HG02588 (cell line): ENCODE data around the gene PPP1R13B.
"Not testable (repeated sequence)": the region's sequence is repeated elsewhere in the genome, so short reads cannot be mapped to it uniquely, and the experiment has no call there.

Experiments used
- ATAC-seq: cut with Tn5 transposase; IDR thresholded peaks from one replicate; pipeline ENCODE4 v1.9.1; 2021; ENCODE audit warnings: mild to moderate bottlenecking, moderate library complexity; ENCODE audit not compliant: unreplicated experiment

Gene PPP1R13B, protein sequence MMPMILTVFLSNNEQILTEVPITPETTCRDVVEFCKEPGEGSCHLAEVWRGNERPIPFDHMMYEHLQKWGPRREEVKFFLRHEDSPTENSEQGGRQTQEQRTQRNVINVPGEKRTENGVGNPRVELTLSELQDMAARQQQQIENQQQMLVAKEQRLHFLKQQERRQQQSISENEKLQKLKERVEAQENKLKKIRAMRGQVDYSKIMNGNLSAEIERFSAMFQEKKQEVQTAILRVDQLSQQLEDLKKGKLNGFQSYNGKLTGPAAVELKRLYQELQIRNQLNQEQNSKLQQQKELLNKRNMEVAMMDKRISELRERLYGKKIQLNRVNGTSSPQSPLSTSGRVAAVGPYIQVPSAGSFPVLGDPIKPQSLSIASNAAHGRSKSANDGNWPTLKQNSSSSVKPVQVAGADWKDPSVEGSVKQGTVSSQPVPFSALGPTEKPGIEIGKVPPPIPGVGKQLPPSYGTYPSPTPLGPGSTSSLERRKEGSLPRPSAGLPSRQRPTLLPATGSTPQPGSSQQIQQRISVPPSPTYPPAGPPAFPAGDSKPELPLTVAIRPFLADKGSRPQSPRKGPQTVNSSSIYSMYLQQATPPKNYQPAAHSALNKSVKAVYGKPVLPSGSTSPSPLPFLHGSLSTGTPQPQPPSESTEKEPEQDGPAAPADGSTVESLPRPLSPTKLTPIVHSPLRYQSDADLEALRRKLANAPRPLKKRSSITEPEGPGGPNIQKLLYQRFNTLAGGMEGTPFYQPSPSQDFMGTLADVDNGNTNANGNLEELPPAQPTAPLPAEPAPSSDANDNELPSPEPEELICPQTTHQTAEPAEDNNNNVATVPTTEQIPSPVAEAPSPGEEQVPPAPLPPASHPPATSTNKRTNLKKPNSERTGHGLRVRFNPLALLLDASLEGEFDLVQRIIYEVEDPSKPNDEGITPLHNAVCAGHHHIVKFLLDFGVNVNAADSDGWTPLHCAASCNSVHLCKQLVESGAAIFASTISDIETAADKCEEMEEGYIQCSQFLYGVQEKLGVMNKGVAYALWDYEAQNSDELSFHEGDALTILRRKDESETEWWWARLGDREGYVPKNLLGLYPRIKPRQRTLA

GRCh38 chr14:103847451-103848174, at the start of gene PPP1R13B:
Gene PPP1R13B (minus strand): TSS chr14:103847575. CDS start chr14:103847307, 268 bp downstream.
- ATAC-seq, result peak; percentile 89

- no peak for ATAC-seq
These were observed 49.2 kb upstream of the PPP1R13B start for GRCh38 chr14:103896578-103896977.

DNA sequence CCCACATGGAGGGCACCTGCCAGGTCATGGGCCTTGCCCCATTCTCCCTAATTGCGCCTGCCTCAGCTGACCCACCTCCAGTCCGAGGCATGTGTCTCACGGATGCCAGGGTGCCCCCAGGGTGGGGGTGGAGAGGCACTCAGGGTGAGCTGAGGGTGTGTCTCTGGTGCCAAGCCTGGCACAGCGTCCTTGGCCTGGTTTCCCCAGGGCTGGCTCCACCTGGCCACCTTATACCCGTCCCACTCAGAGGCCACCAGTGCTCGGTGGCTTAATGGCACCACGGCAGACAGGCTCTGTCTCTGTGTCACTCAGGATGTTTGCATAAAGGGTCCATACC, 47.3 kb upstream of the PPP1R13B start:
- no peak for ATAC-seq

DNA sequence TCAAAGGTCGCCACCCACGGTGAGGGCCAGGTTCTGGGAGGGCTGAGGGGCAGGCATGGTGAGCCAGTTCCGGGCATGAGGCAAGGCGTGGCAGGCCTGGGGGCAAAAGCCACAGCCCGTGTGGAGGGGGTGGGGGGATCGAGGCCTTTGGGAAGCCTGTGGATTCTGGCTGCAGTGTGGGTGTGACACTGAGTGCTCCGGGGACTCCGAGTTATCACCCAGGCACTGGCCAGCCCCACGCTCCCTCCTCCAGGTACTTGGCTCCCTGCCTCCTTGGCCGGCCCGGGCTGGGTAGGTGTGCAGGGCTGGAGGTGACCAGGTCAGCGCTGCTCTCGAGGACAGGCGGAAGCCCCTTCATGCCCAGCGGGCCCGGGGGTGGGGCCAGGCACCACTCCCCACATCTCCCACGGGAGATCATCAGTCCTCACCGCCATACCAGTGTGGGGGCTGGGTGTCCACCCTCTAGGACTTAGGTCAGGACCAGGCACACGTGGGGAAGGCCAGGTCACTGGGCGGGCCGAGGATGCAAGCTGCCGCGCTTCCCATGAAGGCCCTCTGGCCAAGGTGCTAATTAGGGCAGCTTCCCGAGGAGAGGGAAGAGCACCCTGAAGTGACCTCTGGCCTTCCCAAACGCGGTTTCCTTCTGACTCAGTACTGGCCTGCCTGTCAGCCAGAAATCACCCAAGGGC, 46.8 kb upstream of the PPP1R13B start:
- no peak for ATAC-seq

GRCh38 chr14:103892247-103892646, 44.9 kb upstream of the PPP1R13B start:
- ATAC-seq, result no peak

DNA sequence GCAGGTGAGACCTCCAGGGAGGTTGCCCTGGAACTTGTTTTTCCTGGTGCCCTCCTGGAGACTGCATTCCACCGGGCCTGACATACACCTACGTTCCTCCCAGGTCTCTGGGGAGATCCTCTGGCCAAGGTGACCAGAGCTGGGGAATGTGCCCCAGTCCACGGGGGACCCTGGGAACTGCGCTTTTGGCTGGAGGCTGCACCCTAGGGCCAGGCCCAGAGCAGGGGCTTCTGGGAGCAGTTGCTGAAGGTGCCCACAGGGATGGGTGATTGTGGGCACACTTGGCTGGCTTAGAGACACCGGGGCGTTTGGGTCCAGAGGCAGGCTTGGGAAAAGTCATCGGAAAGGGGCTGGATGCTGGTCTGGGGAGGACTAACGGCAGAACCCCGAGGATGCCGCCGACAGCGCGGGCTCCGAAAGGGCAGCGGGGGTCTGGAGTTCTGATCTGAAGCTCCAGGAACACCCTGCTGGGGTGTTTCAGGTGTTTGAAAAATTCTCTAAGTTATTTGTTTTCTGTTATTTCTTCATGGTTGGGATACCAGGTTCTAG, 44.4 kb upstream of the PPP1R13B start:
- ATAC-seq, result no peak

DNA sequence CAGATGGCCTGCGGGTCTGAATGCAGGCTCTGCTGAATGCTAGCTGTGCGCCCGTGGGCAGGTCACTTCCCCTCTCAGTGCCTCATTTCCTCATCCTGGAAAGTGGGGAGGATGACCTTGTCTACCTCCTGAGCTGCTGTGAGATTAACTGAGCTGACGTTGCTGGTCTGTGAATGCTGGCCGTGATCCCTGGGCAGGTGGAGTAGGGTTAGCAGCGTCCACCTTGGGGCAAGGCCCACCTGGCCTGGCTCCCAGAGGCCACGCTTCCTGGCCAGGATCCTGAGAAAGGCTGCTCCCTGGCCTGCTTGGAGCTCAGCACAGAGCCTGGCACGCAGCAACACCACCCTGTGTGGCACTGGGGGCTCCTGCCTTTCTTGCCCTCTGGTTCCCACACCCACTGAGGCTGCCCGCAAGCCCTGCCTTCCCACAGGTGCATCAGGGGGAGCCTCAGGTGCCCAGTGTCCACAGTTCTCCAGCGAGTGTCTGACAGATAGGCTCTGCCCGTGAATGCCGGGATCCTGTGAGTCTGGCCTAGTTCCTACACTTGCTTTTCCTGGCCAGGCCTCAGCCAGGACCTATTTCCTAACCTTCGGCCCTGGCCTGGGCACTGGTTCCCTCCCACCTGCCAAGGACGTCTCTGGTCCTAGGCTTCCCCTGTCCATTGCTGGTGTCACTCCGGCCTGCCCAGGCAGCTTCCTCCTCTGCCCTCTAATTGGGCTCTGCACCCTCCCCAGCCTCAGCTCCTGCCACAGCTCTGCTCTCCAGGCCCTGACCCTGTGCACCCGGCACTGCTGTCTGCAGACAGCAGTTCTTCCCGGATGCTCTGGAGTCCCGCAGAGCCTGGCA, 43.7 kb upstream of the PPP1R13B start:
- ATAC-seq, result no peak

- ATAC-seq, result no peak
These were observed 42.6 kb upstream of the PPP1R13B start for GRCh38 chr14:103890052-103890371.

- no peak for ATAC-seq
These were observed 42.1 kb upstream of the PPP1R13B start for GRCh38 chr14:103889313-103890051.

DNA sequence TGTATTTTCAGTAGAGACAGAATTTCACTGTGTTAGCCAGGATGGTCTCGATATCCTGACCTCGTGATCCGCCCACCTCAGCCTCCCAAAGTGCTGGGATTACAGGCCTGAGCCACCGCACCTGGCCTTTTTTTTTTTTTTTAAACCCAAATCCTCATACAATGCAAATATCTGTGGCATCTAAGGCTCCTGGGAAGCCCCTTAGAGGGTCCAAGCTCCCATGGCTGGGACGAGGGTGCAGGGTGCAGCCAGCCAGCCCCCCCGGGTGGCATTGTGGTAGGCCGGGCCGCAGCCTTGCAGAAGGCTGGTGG, 41.6 kb upstream of the PPP1R13B start:
- ATAC-seq, result not testable (repeated sequence)

DNA sequence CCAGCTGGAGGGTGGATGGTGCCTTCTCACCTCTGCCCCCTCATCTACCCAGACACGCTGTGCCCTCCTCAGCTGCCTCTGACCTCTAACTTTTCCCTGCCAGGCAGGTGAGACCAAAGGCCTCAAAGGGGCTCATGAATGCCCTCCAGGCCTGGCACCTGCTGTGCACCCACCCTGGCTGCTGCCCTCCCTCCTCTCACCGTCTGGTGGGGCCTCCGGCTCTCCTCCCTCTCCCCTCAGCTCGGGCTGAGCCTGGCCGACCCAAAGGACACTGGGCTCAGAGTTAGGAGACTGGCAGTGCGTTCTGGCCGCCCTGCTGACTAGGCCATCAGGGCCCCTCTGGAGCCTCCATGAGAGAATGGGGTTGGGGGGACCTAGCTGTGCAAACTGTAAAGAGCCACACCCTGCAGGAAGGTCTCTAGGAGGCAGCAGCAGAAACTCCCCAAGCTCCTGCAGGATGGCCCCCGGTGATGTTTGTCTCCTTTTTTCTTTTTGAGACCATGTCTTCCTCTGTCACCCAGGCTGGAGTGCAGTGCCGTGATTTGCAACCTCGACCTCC, 40.3 kb upstream of the PPP1R13B start:
- ATAC-seq, result no peak

- ATAC-seq, result no peak
These were observed 39.8 kb upstream of the PPP1R13B start for GRCh38 chr14:103887170-103887501.

DNA sequence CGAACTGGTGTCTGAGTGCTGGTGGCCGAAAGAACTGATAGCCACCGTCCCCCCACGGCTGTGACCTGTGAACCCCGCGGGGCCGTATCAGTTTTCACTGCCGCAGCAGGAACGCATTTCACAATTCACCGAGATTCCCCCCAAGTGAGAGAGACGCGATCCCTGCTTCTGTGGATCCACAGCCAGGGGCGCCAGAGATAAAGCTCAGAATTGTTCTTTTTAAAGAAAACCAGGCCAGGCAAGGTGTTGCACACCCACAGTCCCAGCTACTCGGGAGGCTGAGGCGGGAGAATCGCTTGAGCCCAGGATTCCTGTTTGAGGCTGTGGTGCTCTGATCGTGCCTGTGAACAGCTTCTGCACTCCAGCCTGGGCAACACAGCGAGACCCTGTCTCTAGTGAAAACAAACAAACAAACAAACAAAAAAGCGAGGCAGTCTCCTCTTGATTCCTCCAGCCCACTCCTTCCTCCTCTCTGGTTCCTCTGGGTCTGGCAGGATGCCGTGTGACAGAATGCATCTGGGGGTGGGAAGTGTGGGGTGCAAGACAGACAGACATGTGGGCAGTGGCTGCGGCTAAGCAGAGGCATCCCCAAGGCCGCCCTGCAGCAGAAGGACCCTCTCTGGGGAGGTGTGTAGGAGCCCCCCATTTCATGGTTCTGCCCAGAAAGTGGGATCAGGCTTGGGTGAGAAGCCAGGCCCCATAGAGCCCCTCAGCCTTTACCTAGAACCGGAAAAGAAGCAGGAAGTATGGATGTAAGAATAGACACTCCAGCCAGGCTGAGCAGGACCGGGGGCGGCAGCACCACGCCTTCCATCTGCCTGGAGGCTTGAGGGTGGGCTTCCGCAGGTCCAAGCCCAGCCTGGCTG, 39.2 kb upstream of the PPP1R13B start:
- ATAC-seq, result no peak

- ATAC-seq, result no peak
These were observed 38.1 kb upstream of the PPP1R13B start for GRCh38 chr14:103885509-103885932.

- no peak for ATAC-seq
These were observed 37.5 kb upstream of the PPP1R13B start for GRCh38 chr14:103884854-103885253.

DNA sequence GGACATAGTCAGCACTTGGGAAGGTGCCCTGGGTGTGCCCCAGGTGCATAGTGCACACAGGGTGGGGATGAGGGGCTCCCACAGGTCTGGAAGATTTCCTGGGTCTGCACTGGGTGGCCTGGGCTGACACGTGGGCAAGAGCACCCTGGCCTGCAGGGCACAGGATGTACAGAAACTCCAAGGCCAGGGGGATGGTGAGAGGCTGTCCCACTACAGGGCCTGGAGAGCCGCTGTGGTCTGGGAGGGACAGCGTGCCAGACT, 35.8 kb upstream of the PPP1R13B start:
- ATAC-seq, result no peak

- ATAC-seq, result no peak
These were observed 35.3 kb upstream of the PPP1R13B start for GRCh38 chr14:103882503-103883262.
